ENCODE results near the gene CA4.

DNA sequence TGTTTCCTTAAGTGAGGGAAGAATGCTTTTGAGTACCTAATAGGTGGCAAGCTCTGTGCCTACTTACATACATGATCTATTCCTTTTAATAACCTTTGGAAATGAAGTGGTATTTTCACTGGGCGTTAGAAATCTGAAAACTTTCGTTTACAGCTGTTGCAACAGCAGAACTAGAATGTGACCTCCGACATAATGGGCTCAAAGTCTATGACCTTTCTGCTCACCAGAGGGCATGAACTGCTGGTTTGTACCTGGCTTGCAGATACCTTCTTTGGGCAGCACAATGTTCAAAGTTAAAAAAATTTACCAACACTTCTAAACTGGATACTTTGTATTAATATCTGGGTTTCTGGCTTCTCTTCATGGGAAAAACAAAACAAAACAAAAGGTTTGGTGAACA, 24.3 kb downstream of the CA4 start:
- TF ChIP-seq, protein P1, sequence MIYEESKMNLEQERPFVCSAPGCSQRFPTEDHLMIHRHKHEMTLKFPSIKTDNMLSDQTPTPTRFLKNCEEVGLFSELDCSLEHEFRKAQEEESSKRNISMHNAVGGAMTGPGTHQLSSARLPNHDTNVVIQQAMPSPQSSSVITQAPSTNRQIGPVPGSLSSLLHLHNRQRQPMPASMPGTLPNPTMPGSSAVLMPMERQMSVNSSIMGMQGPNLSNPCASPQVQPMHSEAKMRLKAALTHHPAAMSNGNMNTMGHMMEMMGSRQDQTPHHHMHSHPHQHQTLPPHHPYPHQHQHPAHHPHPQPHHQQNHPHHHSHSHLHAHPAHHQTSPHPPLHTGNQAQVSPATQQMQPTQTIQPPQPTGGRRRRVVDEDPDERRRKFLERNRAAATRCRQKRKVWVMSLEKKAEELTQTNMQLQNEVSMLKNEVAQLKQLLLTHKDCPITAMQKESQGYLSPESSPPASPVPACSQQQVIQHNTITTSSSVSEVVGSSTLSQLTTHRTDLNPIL (CRISPR knock-in tag; IDR thresholded peaks at IDR 0.05; ENCODE audit: low read depth) = no peak
- TF ChIP-seq ZNF70 (CRISPR knock-in tag; IDR thresholded peaks at IDR 0.05) = no peak
- no peak for TF ChIP-seq ARNTL (CRISPR knock-in tag; IDR thresholded peaks at IDR 0.05; ENCODE audit: borderline replicate concordance, low read depth)
- no peak for TF ChIP-seq ZFP3 (CRISPR knock-in tag; IDR thresholded peaks at IDR 0.05)
- TF ChIP-seq, protein P2, sequence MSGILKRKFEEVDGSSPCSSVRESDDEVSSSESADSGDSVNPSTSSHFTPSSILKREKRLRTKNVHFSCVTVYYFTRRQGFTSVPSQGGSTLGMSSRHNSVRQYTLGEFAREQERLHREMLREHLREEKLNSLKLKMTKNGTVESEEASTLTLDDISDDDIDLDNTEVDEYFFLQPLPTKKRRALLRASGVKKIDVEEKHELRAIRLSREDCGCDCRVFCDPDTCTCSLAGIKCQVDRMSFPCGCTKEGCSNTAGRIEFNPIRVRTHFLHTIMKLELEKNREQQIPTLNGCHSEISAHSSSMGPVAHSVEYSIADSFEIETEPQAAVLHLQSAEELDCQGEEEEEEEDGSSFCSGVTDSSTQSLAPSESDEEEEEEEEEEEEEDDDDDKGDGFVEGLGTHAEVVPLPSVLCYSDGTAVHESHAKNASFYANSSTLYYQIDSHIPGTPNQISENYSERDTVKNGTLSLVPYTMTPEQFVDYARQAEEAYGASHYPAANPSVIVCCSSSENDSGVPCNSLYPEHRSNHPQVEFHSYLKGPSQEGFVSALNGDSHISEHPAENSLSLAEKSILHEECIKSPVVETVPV (CRISPR knock-in tag; IDR thresholded peaks at IDR 0.05) = no peak
- no peak for TF ChIP-seq SNAI2 (CRISPR knock-in tag; IDR thresholded peaks at IDR 0.05)
- no peak for TF ChIP-seq BACH2 (CRISPR knock-in tag; IDR thresholded peaks at IDR 0.05; ENCODE audit: borderline replicate concordance)
- TF ChIP-seq, protein P3, sequence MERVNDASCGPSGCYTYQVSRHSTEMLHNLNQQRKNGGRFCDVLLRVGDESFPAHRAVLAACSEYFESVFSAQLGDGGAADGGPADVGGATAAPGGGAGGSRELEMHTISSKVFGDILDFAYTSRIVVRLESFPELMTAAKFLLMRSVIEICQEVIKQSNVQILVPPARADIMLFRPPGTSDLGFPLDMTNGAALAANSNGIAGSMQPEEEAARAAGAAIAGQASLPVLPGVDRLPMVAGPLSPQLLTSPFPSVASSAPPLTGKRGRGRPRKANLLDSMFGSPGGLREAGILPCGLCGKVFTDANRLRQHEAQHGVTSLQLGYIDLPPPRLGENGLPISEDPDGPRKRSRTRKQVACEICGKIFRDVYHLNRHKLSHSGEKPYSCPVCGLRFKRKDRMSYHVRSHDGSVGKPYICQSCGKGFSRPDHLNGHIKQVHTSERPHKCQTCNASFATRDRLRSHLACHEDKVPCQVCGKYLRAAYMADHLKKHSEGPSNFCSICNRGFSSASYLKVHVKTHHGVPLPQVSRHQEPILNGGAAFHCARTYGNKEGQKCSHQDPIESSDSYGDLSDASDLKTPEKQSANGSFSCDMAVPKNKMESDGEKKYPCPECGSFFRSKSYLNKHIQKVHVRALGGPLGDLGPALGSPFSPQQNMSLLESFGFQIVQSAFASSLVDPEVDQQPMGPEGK (CRISPR knock-in tag; IDR thresholded peaks at IDR 0.05; ENCODE audit: borderline replicate concordance) = no peak
- TF ChIP-seq OSR1 (CRISPR knock-in tag; IDR thresholded peaks at IDR 0.05) = no peak
- TF ChIP-seq ISL1 (CRISPR knock-in tag; IDR thresholded peaks at IDR 0.05) = no peak
- TF ChIP-seq GLIS3 (CRISPR knock-in tag; IDR thresholded peaks at IDR 0.05) = no peak
